Liver (tissue), 9 donors: ENCODE data around the gene TMEM35B. TPM values are rescaled to one million over a fixed set of nuclear protein-coding genes. Genes with fewer than 3 reads are reported as not detected.

Source experiments
- DNase-seq: peaks from one replicate; pipeline ENCODE4 v3.0.0-alpha.2; 2017; ENCODE audit warnings: low spot score
- H3K27ac ChIP-seq, 2 donors: one replicate each; pipeline ENCODE4 v1.7.0; 2013; ENCODE audit warnings: inconsistent platforms in 2 of 2, low read length in 2 of 2, control low read depth in 1 of 2, low read depth in 1 of 2, mild to moderate bottlenecking in 1 of 2
- H3K27me3 ChIP-seq, 4 donors: one replicate each; pipeline versions ENCODE4 v1.6.1 to v1.7.0; 2013; ENCODE audit warnings: low read length in 3 of 4, inconsistent platforms in 1 of 4, mild to moderate bottlenecking in 1 of 4, moderate library complexity in 1 of 4; ENCODE audit not compliant: control insufficient read depth in 4 of 4, insufficient read depth in 4 of 4
- H3K36me3 ChIP-seq, 4 donors: one replicate each; pipeline versions ENCODE4 v1.6.1 to v1.7.0; 2013; ENCODE audit warnings: low read length in 3 of 4, mild to moderate bottlenecking in 3 of 4, low read depth in 1 of 4, moderate library complexity in 1 of 4; ENCODE audit not compliant: control insufficient read depth in 4 of 4, insufficient read depth in 3 of 4
- H3K4me1 ChIP-seq, 4 donors: one replicate each; pipeline versions ENCODE4 v1.6.1 to v1.7.0; 2013; ENCODE audit warnings: low read length in 3 of 4, mild to moderate bottlenecking in 3 of 4, moderate library complexity in 1 of 4; ENCODE audit not compliant: control insufficient read depth in 4 of 4, insufficient read depth in 4 of 4
- H3K4me3 ChIP-seq, 3 donors: one replicate each; pipeline versions ENCODE4 v1.6.1 to v1.7.0; 2013; ENCODE audit warnings: low read length in 3 of 3, control low read depth in 1 of 3, low read depth in 1 of 3, mild to moderate bottlenecking in 1 of 3
- H3K9ac ChIP-seq, 2 donors: one replicate each; pipeline ENCODE4 v1.7.0; 2013; ENCODE audit warnings: low read length in 2 of 2, mild to moderate bottlenecking in 2 of 2, moderate library complexity in 2 of 2, control low read depth in 1 of 2, low read depth in 1 of 2
- H3K9me3 ChIP-seq, 4 donors: one replicate each; pipeline versions ENCODE4 v1.6.1 to v1.7.0; 2013; ENCODE audit warnings: low read length in 3 of 4; ENCODE audit not compliant: control insufficient read depth in 4 of 4
- EGR1 ChIP-seq, 2 donors: IDR thresholded peaks; 2 replicates each; pipeline ENCODE4 v1.6.1; 2016 to 2018; ENCODE audit warnings: antibody characterized with exemption in 2 of 2, low read depth in 2 of 2
- FOXA1 ChIP-seq: IDR thresholded peaks from 2 replicates; pipeline ENCODE4 v1.6.1; 2016; ENCODE audit warnings: antibody characterized with exemption
- FOXA2 ChIP-seq: IDR thresholded peaks from 2 replicates; pipeline ENCODE4 v1.6.1; 2016; ENCODE audit warnings: antibody characterized with exemption
- GABPA ChIP-seq, 2 donors: IDR thresholded peaks in 1 of 2; conservative IDR thresholded peaks in 1 of 2; 2 replicates each; pipeline ENCODE4 v1.6.1; 2016; ENCODE audit warnings: antibody characterized with exemption in 2 of 2, mild to moderate bottlenecking in 1 of 2, moderate library complexity in 1 of 2
- HNF4A ChIP-seq, 2 donors: conservative IDR thresholded peaks; 2 replicates each; pipeline ENCODE4 v1.6.1; 2016; ENCODE audit warnings: antibody characterized with exemption in 2 of 2, mild to moderate bottlenecking in 2 of 2
- HNF4G ChIP-seq: IDR thresholded peaks from 2 replicates; pipeline ENCODE4 v1.6.1; 2016; ENCODE audit warnings: antibody characterized with exemption
- JUND ChIP-seq, 2 donors: IDR thresholded peaks; 2 replicates each; pipeline ENCODE4 v1.6.1; 2016; ENCODE audit warnings: antibody characterized with exemption in 2 of 2
- NR2F2 ChIP-seq: IDR thresholded peaks from 2 replicates; pipeline ENCODE4 v1.6.1; 2016; ENCODE audit warnings: antibody characterized with exemption
- RAD21 ChIP-seq, 2 donors: IDR thresholded peaks; 2 replicates each; pipeline ENCODE4 v1.6.1; 2016; ENCODE audit warnings: antibody characterized with exemption in 2 of 2, mild to moderate bottlenecking in 2 of 2
- RXRA ChIP-seq, 2 donors: IDR thresholded peaks; 2 replicates each; pipeline ENCODE4 v1.6.1; 2017 to 2018; ENCODE audit warnings: antibody characterized with exemption in 2 of 2, mild to moderate bottlenecking in 1 of 2
- SP1 ChIP-seq: IDR thresholded peaks from 2 replicates; pipeline ENCODE4 v1.6.1; 2018; ENCODE audit warnings: antibody characterized with exemption, mild to moderate bottlenecking
- TAF1 ChIP-seq: conservative IDR thresholded peaks from 2 replicates; pipeline ENCODE4 v1.6.1; 2016; ENCODE audit warnings: antibody characterized with exemption, mild to moderate bottlenecking
- YY1 ChIP-seq: IDR thresholded peaks from 2 replicates; pipeline ENCODE4 v1.6.1; 2016; ENCODE audit warnings: antibody characterized with exemption, mild to moderate bottlenecking
- ZBTB33 ChIP-seq: IDR thresholded peaks from 2 replicates; pipeline ENCODE4 v1.6.1; 2016; ENCODE audit warnings: antibody characterized with exemption
- WGBS: extraction: QIAGEN DNeasy Blood & Tissue Kit; methylation state at CpG from one replicate; pipeline ENCODE4 v1.1.7; 2013; 5-methylcytosine and 5-hydroxymethylcytosine counted together
- polyA plus RNA-seq, 2 donors: library from polyadenylated mRNA; stranded (reverse) in 1 of 2; unstranded in 1 of 2; fragments of 200-250 nt in 1 of 2; fragments of >200 nt in 1 of 2; fragmentation: Nextera tagmentation in 1 of 2; extraction: Ambion mirVana in 1 of 2; gene quantifications; one replicate each; pipeline versions ENCODE4 v1.2.1 to v1.2.3, GENCODE V29; 2013 to 2015
- total RNA-seq, 2 donors: library from RNA; depleted of rRNA; stranded (reverse); fragments of >200 nt; gene quantifications; one replicate each; pipeline ENCODE4 v1.2.3, GENCODE V29; 2014
- TF ChIP-seq, protein P1 (sequence below): IDR thresholded peaks from 2 replicates; pipeline ENCODE4 v1.6.1; 2016; ENCODE audit warnings: antibody characterized with exemption, mild to moderate bottlenecking
- TF ChIP-seq, protein P2 (sequence below): IDR thresholded peaks from 2 replicates; pipeline ENCODE4 v1.6.1; 2016; ENCODE audit warnings: antibody characterized with exemption
- TF ChIP-seq, protein P3 (sequence below): fragments of 150-350 bp; IDR thresholded peaks from 2 replicates; pipeline ENCODE4 v1.5.1; 2017; ENCODE audit warnings: improper control_type of control experiment, low read depth, low read length; ENCODE audit not compliant: missing input control
- donor health status: healthy.
- donor health status: healthy.
- donor health status: healthy.
- donor health status: healthy.
- donor health status: healthy.

Gene TMEM35B
- total and polyA plus RNA-seq, 4 donors: 13.4 to 31.7 (median 20.3) TPM

GRCh38 chr1:34977858-34978257 lies 7.3 kb downstream of the TMEM35B start:
- H3K4me1 ChIP-seq: no peaks in the 10 kb centered on the region
- H3K27me3 ChIP-seq: no peaks in the 10 kb centered on the region
- no peak for DNase-seq
- 96% methylated on average over 2 of the region's 2 CpGs for whole genome bisulfite sequencing
- no peak overlapping the region for H3K9ac ChIP-seq
- TF ChIP-seq TAF1: no peak
- no peak for TF ChIP-seq HNF4A (conservative IDR thresholded peaks at IDR 0.05)
- TF ChIP-seq ZBTB33: no peak
- TF ChIP-seq JUND (IDR thresholded peaks at IDR 0.05): no peak
- TF ChIP-seq RAD21 (IDR thresholded peaks at IDR 0.05): no peak
- no peak for TF ChIP-seq GABPA (IDR thresholded peaks at IDR 0.05 in 1 of 2, conservative IDR thresholded peaks at IDR 0.05 in 1 of 2)
- TF ChIP-seq FOXA2: no peak
- TF ChIP-seq EGR1 (IDR thresholded peaks at IDR 0.05; ENCODE audit: low read depth in 2 of 2): no peak
- TF ChIP-seq, protein P1, sequence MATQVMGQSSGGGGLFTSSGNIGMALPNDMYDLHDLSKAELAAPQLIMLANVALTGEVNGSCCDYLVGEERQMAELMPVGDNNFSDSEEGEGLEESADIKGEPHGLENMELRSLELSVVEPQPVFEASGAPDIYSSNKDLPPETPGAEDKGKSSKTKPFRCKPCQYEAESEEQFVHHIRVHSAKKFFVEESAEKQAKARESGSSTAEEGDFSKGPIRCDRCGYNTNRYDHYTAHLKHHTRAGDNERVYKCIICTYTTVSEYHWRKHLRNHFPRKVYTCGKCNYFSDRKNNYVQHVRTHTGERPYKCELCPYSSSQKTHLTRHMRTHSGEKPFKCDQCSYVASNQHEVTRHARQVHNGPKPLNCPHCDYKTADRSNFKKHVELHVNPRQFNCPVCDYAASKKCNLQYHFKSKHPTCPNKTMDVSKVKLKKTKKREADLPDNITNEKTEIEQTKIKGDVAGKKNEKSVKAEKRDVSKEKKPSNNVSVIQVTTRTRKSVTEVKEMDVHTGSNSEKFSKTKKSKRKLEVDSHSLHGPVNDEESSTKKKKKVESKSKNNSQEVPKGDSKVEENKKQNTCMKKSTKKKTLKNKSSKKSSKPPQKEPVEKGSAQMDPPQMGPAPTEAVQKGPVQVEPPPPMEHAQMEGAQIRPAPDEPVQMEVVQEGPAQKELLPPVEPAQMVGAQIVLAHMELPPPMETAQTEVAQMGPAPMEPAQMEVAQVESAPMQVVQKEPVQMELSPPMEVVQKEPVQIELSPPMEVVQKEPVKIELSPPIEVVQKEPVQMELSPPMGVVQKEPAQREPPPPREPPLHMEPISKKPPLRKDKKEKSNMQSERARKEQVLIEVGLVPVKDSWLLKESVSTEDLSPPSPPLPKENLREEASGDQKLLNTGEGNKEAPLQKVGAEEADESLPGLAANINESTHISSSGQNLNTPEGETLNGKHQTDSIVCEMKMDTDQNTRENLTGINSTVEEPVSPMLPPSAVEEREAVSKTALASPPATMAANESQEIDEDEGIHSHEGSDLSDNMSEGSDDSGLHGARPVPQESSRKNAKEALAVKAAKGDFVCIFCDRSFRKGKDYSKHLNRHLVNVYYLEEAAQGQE: no peak
- no peak for TF ChIP-seq SP1
- TF ChIP-seq, protein P2, sequence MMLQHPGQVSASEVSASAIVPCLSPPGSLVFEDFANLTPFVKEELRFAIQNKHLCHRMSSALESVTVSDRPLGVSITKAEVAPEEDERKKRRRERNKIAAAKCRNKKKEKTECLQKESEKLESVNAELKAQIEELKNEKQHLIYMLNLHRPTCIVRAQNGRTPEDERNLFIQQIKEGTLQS: no peak
- TF ChIP-seq FOXA1: no peak
- no peak for TF ChIP-seq HNF4G
- TF ChIP-seq, protein P3, sequence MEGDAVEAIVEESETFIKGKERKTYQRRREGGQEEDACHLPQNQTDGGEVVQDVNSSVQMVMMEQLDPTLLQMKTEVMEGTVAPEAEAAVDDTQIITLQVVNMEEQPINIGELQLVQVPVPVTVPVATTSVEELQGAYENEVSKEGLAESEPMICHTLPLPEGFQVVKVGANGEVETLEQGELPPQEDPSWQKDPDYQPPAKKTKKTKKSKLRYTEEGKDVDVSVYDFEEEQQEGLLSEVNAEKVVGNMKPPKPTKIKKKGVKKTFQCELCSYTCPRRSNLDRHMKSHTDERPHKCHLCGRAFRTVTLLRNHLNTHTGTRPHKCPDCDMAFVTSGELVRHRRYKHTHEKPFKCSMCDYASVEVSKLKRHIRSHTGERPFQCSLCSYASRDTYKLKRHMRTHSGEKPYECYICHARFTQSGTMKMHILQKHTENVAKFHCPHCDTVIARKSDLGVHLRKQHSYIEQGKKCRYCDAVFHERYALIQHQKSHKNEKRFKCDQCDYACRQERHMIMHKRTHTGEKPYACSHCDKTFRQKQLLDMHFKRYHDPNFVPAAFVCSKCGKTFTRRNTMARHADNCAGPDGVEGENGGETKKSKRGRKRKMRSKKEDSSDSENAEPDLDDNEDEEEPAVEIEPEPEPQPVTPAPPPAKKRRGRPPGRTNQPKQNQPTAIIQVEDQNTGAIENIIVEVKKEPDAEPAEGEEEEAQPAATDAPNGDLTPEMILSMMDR: no peak
- H3K36me3 ChIP-seq: peaks cover 0 to 7% (median 3%) of the 10 kb centered on the region in 4 donors
- H3K4me3 ChIP-seq: no peak overlapping the region
- H3K9me3 ChIP-seq: no peaks in the 10 kb centered on the region
- H3K27ac ChIP-seq: no peak overlapping the region

- Histone ChIP-seq H3K4me3 (no peak overlapping the region), H3K9me3 (no peaks in the 10 kb centered on the region), H3K27me3 (no peaks in the 10 kb centered on the region), H3K9ac (no peak overlapping the region), H3K4me1 (no peaks in the 10 kb centered on the region), H3K36me3 (peaks cover 0 to 7% (median 3%) of the 10 kb centered on the region in 4 donors), H3K27ac (no peak overlapping the region)
- no peak for TF ChIP-seq ZBTB33
- TF ChIP-seq JUND (IDR thresholded peaks at IDR 0.05): no peak
- TF ChIP-seq NR2F2: no peak
- no peak for TF ChIP-seq TAF1
- TF ChIP-seq HNF4A (conservative IDR thresholded peaks at IDR 0.05): no peak
- TF ChIP-seq, protein P2: no peak
- TF ChIP-seq FOXA1: no peak
- no peak for TF ChIP-seq HNF4G
- no peak for TF ChIP-seq SP1
- TF ChIP-seq, protein P1: no peak
- TF ChIP-seq RAD21 (IDR thresholded peaks at IDR 0.05): no peak
- TF ChIP-seq FOXA2: no peak
- no peak for TF ChIP-seq GABPA (IDR thresholded peaks at IDR 0.05 in 1 of 2, conservative IDR thresholded peaks at IDR 0.05 in 1 of 2)
- no peak for TF ChIP-seq YY1
- TF ChIP-seq EGR1 (IDR thresholded peaks at IDR 0.05; ENCODE audit: low read depth in 2 of 2): no peak
- no peak for TF ChIP-seq RXRA (IDR thresholded peaks at IDR 0.05)
- no peak for DNase-seq
- WGBS: 92% methylated on average over 13 of the region's 13 CpGs
Observed at GRCh38 chr1:34977210-34977471, 8.0 kb downstream of the TMEM35B start.
